Neural progenitor cell (in vitro differentiated cells): Measurements from ENCODE around the gene CXorf65.

Experiments
- CTCF ChIP-seq: fragments of 200-600 bp; sonication (generic); IDR thresholded peaks from 2 replicates; pipeline ENCODE4 v1.5.1; 2017; ENCODE audit warnings: antibody characterized with exemption, mild to moderate bottlenecking
- EZH2 ChIP-seq: fragments of 200-600 bp; sonication (generic); IDR thresholded peaks from 2 replicates; pipeline ENCODE4 v1.6.1; 2017; ENCODE audit warnings: antibody characterized with exemption, mild to moderate bottlenecking, moderate library complexity

- TF ChIP-seq CTCF (no peak), EZH2 (no peak)
Observed at GRCh38 chrX:71081330-71082123, 25.0 kb downstream of the CXorf65 start.
